Measurements from ENCODE around the gene GRID1. TPM values are rescaled to one million over a fixed set of nuclear protein-coding genes. Genes with fewer than 3 reads are reported as not detected.

The GRID1 gene
- total RNA-seq, 1 experiment from 2014 or later = not detected

DNA sequence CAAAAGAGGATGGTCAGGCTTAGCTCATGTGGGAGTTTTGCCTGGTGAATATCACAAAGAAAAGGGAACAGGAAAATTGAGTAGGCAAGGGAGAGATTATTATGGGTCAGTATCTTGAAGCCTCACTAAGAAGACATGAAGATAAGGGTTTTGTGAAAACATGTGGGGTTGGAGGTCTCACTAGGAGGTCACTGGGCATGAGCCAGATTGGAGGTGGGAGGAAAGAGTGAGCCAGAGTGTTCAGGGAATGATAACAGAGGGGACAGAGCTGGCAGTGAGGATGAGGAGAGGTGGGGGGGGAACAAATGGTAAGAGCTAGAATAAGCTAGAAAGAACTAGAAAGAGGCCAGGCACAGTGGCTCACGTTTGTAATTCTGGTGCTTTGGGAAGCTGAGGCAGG is 374.3 kb downstream of the GRID1 start:
- TF ChIP-seq, protein P1, sequence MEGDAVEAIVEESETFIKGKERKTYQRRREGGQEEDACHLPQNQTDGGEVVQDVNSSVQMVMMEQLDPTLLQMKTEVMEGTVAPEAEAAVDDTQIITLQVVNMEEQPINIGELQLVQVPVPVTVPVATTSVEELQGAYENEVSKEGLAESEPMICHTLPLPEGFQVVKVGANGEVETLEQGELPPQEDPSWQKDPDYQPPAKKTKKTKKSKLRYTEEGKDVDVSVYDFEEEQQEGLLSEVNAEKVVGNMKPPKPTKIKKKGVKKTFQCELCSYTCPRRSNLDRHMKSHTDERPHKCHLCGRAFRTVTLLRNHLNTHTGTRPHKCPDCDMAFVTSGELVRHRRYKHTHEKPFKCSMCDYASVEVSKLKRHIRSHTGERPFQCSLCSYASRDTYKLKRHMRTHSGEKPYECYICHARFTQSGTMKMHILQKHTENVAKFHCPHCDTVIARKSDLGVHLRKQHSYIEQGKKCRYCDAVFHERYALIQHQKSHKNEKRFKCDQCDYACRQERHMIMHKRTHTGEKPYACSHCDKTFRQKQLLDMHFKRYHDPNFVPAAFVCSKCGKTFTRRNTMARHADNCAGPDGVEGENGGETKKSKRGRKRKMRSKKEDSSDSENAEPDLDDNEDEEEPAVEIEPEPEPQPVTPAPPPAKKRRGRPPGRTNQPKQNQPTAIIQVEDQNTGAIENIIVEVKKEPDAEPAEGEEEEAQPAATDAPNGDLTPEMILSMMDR (IDR thresholded peaks at IDR 0.05; ENCODE audit: unreplicated experiment) = no peak
- H3K4me3 Mint-ChIP-seq (ENCODE audit: low read depth, unreplicated experiment) = no peak overlapping the region
- no peak overlapping the region for H3K27ac Mint-ChIP-seq (ENCODE audit: unreplicated experiment)
- CTCF ChIA-PET = no interaction called here
- intact Hi-C loops (cut with micrococcal nuclease; ENCODE audit: unreplicated experiment) = loop anchor here (10.0 kb wide), 1 partner anchor 198 kb away; no protein-coding TSS in a partner anchor
- H3K4me1 Mint-ChIP-seq (ENCODE audit: low read depth, unreplicated experiment) = no peaks in the 10 kb centered on the region
- BruUV-seq (replicated peaks) = no TSS peak
- peaks cover 12% of the 10 kb centered on the region for H3K27me3 Mint-ChIP-seq (ENCODE audit: unreplicated experiment)
- DNase-seq = no peak
- H3K36me3 Mint-ChIP-seq (ENCODE audit: insufficient read depth, unreplicated experiment) = no peaks in the 10 kb centered on the region
- H3K9me3 Mint-ChIP-seq (ENCODE audit: low read depth, unreplicated experiment) = no peaks in the 10 kb centered on the region

DNA sequence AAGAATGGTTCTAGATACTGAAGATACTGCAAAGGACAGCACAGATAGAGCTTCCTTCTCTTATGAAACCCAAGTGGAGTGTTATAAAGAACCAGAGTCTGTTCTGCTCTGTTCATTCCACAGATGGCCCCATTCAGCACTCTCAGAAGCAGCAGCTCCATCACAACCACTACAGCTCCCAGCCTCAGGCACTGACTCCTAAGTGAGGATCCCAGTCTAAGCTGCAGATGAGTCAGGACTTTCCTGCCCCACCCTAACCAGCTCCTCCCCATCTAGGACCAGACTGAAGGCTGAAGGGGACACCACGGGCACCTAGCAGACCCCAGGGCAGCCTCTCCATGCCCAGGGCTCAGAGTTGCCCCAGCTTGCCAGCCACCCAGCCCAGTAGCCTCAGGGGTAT is 379.8 kb downstream of the GRID1 start:
- intact Hi-C loops (cut with micrococcal nuclease; ENCODE audit: unreplicated experiment) = no loop called here
- TF ChIP-seq, protein P1 (IDR thresholded peaks at IDR 0.05; ENCODE audit: unreplicated experiment) = no peak
- no peak for DNase-seq
- Mint-ChIP-seq H3K27me3 (ENCODE audit: unreplicated experiment) (peaks cover 35% of the 10 kb centered on the region), H3K36me3 (ENCODE audit: insufficient read depth, unreplicated experiment) (no peaks in the 10 kb centered on the region), H3K4me3 (ENCODE audit: low read depth, unreplicated experiment) (no peak overlapping the region), H3K4me1 (ENCODE audit: low read depth, unreplicated experiment) (no peaks in the 10 kb centered on the region), H3K27ac (ENCODE audit: unreplicated experiment) (no peak overlapping the region), H3K9me3 (ENCODE audit: low read depth, unreplicated experiment) (no peaks in the 10 kb centered on the region)
- BruUV-seq (replicated peaks) = no TSS peak
- CTCF ChIA-PET = no interaction called here

DNA sequence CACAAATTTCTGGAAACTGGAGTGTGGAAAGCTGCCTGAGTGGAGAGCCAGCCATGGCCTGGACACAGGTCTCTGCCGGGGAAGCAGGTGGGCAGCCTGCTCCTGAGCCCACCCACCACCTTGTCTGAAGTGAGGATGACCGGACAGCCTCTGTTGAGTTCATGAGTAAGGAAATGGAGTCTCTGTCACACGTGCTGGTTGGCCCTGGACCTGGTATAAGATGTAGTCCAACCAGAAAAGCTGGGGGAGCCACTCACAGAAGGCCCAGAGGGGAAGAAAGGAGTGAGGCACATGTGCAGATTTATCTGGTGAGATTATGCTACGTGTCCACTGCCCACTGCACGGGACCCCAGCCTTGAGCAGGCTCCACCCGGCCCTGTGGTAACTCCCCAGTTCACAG is 383.5 kb downstream of the GRID1 start:
- TF ChIP-seq, protein P1 (IDR thresholded peaks at IDR 0.05; ENCODE audit: unreplicated experiment) = no peak
- intact Hi-C loops (cut with micrococcal nuclease; ENCODE audit: unreplicated experiment) = no loop called here
- H3K4me3 Mint-ChIP-seq (ENCODE audit: low read depth, unreplicated experiment) = no peak overlapping the region
- no peaks in the 10 kb centered on the region for H3K4me1 Mint-ChIP-seq (ENCODE audit: low read depth, unreplicated experiment)
- H3K27ac Mint-ChIP-seq (ENCODE audit: unreplicated experiment) = no peak overlapping the region
- CTCF ChIA-PET = no interaction called here
- H3K27me3 Mint-ChIP-seq (ENCODE audit: unreplicated experiment) = peaks cover 38% of the 10 kb centered on the region
- H3K9me3 Mint-ChIP-seq (ENCODE audit: low read depth, unreplicated experiment) = no peaks in the 10 kb centered on the region
- no peaks in the 10 kb centered on the region for H3K36me3 Mint-ChIP-seq (ENCODE audit: insufficient read depth, unreplicated experiment)
- no peak for DNase-seq
- BruUV-seq (replicated peaks) = no TSS peak

DNA sequence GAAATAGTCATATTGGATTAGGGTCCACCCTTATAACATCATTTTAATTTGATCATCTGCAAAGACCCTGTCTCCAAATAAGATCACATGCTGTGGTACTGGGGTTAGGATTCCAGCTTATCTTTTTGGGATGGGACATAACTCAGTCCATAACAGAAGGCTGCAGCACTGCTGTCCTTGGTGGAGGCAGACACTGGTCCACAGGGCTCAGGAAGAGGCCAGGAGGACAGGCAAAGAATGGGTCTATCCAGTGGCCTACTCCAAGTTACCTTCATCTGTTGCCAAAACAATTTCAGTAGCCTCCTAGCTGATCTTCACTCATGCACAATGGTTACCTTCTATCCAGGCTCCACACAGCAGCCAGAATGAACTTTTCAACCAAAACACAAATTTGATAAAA is 387.0 kb downstream of the GRID1 start:
- no peak overlapping the region for H3K27ac Mint-ChIP-seq (ENCODE audit: unreplicated experiment)
- TF ChIP-seq, protein P1 (IDR thresholded peaks at IDR 0.05; ENCODE audit: unreplicated experiment) = no peak
- no peaks in the 10 kb centered on the region for H3K4me1 Mint-ChIP-seq (ENCODE audit: low read depth, unreplicated experiment)
- H3K4me3 Mint-ChIP-seq (ENCODE audit: low read depth, unreplicated experiment) = no peak overlapping the region
- H3K36me3 Mint-ChIP-seq (ENCODE audit: insufficient read depth, unreplicated experiment) = no peaks in the 10 kb centered on the region
- intact Hi-C loops (cut with micrococcal nuclease; ENCODE audit: unreplicated experiment) = no loop called here
- no peak for DNase-seq
- H3K27me3 Mint-ChIP-seq (ENCODE audit: unreplicated experiment) = peaks cover 28% of the 10 kb centered on the region
- no TSS peak for BruUV-seq (replicated peaks)
- CTCF ChIA-PET = no interaction called here
- no peaks in the 10 kb centered on the region for H3K9me3 Mint-ChIP-seq (ENCODE audit: low read depth, unreplicated experiment)
